Pancreas (tissue), 10 donors: Measurements from ENCODE around the gene COPRS. TPM values are rescaled to one million over a fixed set of nuclear protein-coding genes. Genes with fewer than 3 reads are reported as not detected.
"Not testable (repeated sequence)": the region's sequence is repeated elsewhere in the genome, so short reads cannot be mapped to it uniquely, and the experiment has no call there.

Experiments
- ATAC-seq, 4 donors: fragments of 200-7000 bp; cut with Tn5 transposase; one replicate each; pipeline versions ENCODE4 v1.8.0 to v1.9.1; 2020; ENCODE audit warnings: mild to moderate bottlenecking in 4 of 4, moderate library complexity in 4 of 4
- DNase-seq, 6 donors: peaks; one replicate each; pipeline ENCODE4 v3.0.0-alpha.2; 2020
- FAIRE-seq: peaks from 2 replicates; lab custom pipeline; 2012; peaks lifted over from hg19 to GRCh38; lab: Jason Lieb, UNC
- H3K27ac ChIP-seq, 4 donors: fragments of 200-600 bp; sonication (generic); 1 replicate in 3 of 4; 2 replicates in 1 of 4; pipeline versions ENCODE4 v1.5.0 to v1.8.0; 2020
- H3K27me3 ChIP-seq, 4 donors: fragments of 200-600 bp; one replicate each; pipeline ENCODE4 v1.8.0; 2021
- H3K36me3 ChIP-seq, 3 donors: fragments of 200-600 bp; sonication (generic) in 1 of 3; one replicate each; pipeline versions ENCODE4 v1.5.0 to v1.8.0; 2020 to 2021
- H3K4me1 ChIP-seq, 3 donors: fragments of 200-600 bp; one replicate each; pipeline ENCODE4 v1.8.0; 2021
- H3K4me3 ChIP-seq, 4 donors: fragments of 200-600 bp; sonication (generic) in 2 of 4; one replicate each; pipeline versions ENCODE4 v1.5.0 to v1.8.0; 2020 to 2021
- H3K9me3 ChIP-seq, 4 donors: fragments of 200-600 bp; one replicate each; pipeline ENCODE4 v1.8.0; 2021
- CTCF ChIP-seq, 4 donors: fragments of 200-600 bp; sonication (generic) in 3 of 4; IDR thresholded peaks; one replicate each; pipeline versions ENCODE4 v1.5.0 to v1.8.0; 2021; ENCODE audit warnings: antibody characterized with exemption in 4 of 4
- WGBS, 2 donors: extraction: QIAGEN DNeasy Blood & Tissue Kit; methylation state at CpG; one replicate each; pipeline ENCODE4 v1.1.7; 2013; 5-methylcytosine and 5-hydroxymethylcytosine counted together
- intact Hi-C, 3 donors: fragments of 100-400 bp; cut with DNase I; formaldehyde crosslinking; loops; one replicate each; pipeline versions ENCODE4 v1.11.1 to v1.14.2; 2022
- polyA plus RNA-seq, 2 donors: library from polyadenylated mRNA; stranded (reverse); fragments of 200-250 nt; gene quantifications; one replicate each; pipeline ENCODE4 v1.2.3, GENCODE V29; 2013
- total RNA-seq, 6 donors: library from RNA; stranded (reverse); fragmentation: NEBNext Ultra II Directional in 4 of 6; extraction: Animal tissue kit (Norgen Biotek cat#: 25700) in 4 of 6; gene quantifications; one replicate each; pipeline versions ENCODE4 v1.2.1 to v1.2.4, GENCODE V29; 2021 to 2023
- donor health status: healthy with polysubstance abuse.
- donor health status: DM: no; HTN: no; CAD: no; lungs with moderate emphysema.
- donor health status: DM: no; HTN: no; CAD: no.
- donor health status: control.
- donor health status: control.
- donor health status: Bipolar disorder and iron deficiency.
- donor health status: DM: yes; HTN: yes; CAD: no.
- donor health status: DM: no; HTN: no; CAD: no.
- donor health status: DM: no; HTN: no; CAD: no.
- donor health status: DM: yes; HTN: yes; CAD: no.

COPRS gene
- total and polyA plus RNA-seq, 8 donors, result 14.9 to 43.7 (median 19.4) TPM

GRCh38 chr17:31835984-31836383 lies 23.1 kb downstream of the COPRS start:
- intact Hi-C loops, result no loop called here
- 73 to 85% methylated on average over 4 of the region's 4 CpGs for WGBS, 2 donors
- no peak for DNase-seq
- no peak for ATAC-seq
- H3K4me3 ChIP-seq, result no peak overlapping the region
- H3K9me3 ChIP-seq, result no peaks in the 10 kb centered on the region
- no peak for FAIRE-seq
- no peaks in the 10 kb centered on the region for H3K4me1 ChIP-seq
- no peak for TF ChIP-seq CTCF (IDR thresholded peaks at IDR 0.05)
- H3K27me3 ChIP-seq, result no peaks in the 10 kb centered on the region
- no peaks in the 10 kb centered on the region for H3K36me3 ChIP-seq
- no peak overlapping the region for H3K27ac ChIP-seq

DNA sequence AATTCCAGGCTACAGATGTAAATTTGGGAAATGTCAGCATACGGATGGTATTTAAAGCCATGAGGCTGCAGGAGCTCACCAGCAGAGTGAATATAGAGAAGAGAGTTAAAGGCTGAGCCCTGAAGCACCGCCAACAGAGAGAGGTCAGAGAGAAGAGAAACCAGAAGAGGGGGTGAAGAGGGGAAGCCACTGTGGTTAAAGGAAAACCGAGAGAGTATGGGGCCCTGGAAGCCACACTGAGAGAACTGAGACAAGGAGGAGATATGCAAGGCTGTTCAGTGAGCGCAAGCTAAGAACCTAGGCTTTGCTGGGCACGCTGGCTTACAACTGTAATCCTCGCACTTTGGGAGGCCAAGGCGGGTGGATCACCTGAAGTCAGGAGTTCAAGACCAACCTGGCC lies 24.6 kb downstream of the COPRS start:
- intact Hi-C loops, result no loop called here
- Histone ChIP-seq H3K27me3 (no peaks in the 10 kb centered on the region), H3K36me3 (no peaks in the 10 kb centered on the region), H3K4me3 (no peak overlapping the region), H3K4me1 (no peaks in the 10 kb centered on the region), H3K9me3 (no peaks in the 10 kb centered on the region), H3K27ac (no peak overlapping the region)
- DNase-seq, result no peak
- ATAC-seq, result peak in 1 of 4 donors; percentile 31
- no peak for FAIRE-seq
- no peak for TF ChIP-seq CTCF (IDR thresholded peaks at IDR 0.05)
- 83 to 88% methylated on average over 7 of the region's 7 CpGs for WGBS, 2 donors

DNA sequence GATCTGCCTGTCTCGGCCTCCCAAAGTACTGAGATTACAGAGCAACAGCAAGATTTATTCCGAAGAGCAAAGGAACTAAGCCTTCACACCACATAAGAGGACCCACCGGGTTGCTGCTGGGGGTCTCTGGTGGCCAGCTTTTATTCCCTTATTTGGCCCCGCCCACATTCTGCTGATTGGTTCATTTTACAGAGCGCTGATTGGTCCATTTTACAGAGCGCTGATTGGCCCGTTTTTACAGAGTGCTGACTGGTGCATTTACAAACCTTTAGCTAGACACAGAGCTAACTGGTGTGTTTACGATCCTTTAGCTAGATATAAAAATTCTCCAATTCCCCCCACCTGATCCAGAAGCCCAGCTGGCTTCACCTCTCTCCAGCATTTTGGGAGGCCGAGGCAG lies 26.3 kb downstream of the COPRS start:
- H3K9me3 ChIP-seq, result no peaks in the 10 kb centered on the region
- H3K27me3 ChIP-seq, result no peaks in the 10 kb centered on the region
- DNase-seq (no peak), FAIRE-seq (no peak), ATAC-seq (no peak)
- intact Hi-C loops, result no loop called here
- no peaks in the 10 kb centered on the region for H3K36me3 ChIP-seq
- H3K27ac ChIP-seq, result no peak overlapping the region
- WGBS, 2 donors, result 82 to 87% methylated on average over 9 of the region's 9 CpGs
- TF ChIP-seq CTCF (IDR thresholded peaks at IDR 0.05), result no peak
- H3K4me1 ChIP-seq, result no peaks in the 10 kb centered on the region
- H3K4me3 ChIP-seq, result no peak overlapping the region

GRCh38 chr17:31830971-31831858 lies 27.8 kb downstream of the COPRS start:
- WGBS, 2 donors, result 75 to 82% methylated on average over 12 of the region's 12 CpGs
- TF ChIP-seq CTCF (IDR thresholded peaks at IDR 0.05), result no peak
- FAIRE-seq (no peak), DNase-seq (no peak), ATAC-seq (no peak)
- Histone ChIP-seq H3K27me3 (no peaks in the 10 kb centered on the region), H3K27ac (no peak overlapping the region), H3K9me3 (no peaks in the 10 kb centered on the region), H3K36me3 (no peaks in the 10 kb centered on the region), H3K4me1 (no peaks in the 10 kb centered on the region), H3K4me3 (no peak overlapping the region)
- intact Hi-C loops, result no loop called here

DNA sequence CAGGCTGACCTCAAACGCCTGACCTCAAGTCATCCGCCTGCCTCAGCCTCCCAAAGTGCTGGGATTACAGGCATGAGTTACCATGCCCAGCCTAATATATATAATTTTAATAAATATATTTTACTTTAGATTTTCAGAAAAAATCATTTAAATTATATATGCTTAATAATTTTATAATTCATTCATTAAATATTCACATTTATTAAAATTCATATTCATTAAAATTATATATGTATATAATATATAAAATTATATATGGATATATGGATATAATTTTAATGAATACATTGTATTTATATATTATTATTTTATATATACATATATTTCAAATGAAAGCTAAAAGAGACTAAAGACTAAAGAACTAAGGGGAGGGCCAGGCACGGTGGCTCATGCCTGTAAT lies 29.4 kb downstream of the COPRS start:
- ATAC-seq (no peak), FAIRE-seq (peak; percentile 89), DNase-seq (no peak)
- Histone ChIP-seq H3K4me3 (no peak overlapping the region), H3K9me3 (no peaks in the 10 kb centered on the region), H3K36me3 (no peaks in the 10 kb centered on the region), H3K27me3 (no peaks in the 10 kb centered on the region), H3K4me1 (no peaks in the 10 kb centered on the region), H3K27ac (no peak overlapping the region)
- TF ChIP-seq CTCF (IDR thresholded peaks at IDR 0.05), result no peak
- 92 to 94% methylated on average over 3 of the region's 3 CpGs for WGBS, 2 donors
- intact Hi-C loops, result no loop called here

GRCh38 chr17:31828955-31829354 lies 30.1 kb downstream of the COPRS start:
- 85 to 95% methylated on average over 4 of the region's 4 CpGs for WGBS, 2 donors
- ATAC-seq, FAIRE-seq, H3K9me3 ChIP-seq, H3K36me3 ChIP-seq, H3K4me1 ChIP-seq, DNase-seq, H3K27ac ChIP-seq, intact Hi-C loops, H3K27me3 ChIP-seq, H3K4me3 ChIP-seq: not testable (repeated sequence)
